RWPE2 (cell line): Measurements from ENCODE around the gene USP35.

ENCODE experiments used
- ATAC-seq: fragments of 200-7000 bp; cut with Tn5 transposase; 3 replicates; pipeline ENCODE4 v1.9.1; 2021; ENCODE audit warnings: low read depth
- DNase-seq: peaks from one replicate; pipeline ENCODE4 v3.0.0-alpha.2; 2020; ENCODE audit warnings: low spot score
- H3K27ac ChIP-seq: fragments of 450-650 bp; 2 replicates; pipeline ENCODE4 v1.5.1; 2017; ENCODE audit warnings: mild to moderate bottlenecking; ENCODE audit not compliant: poor library complexity, severe bottlenecking
- H3K27me3 ChIP-seq: fragments of 250-450 bp; sonication (Bioruptor Pico); 2 replicates; pipeline ENCODE4 v1.5.1; 2021; ENCODE audit warnings: mild to moderate bottlenecking, moderate library complexity; ENCODE audit not compliant: insufficient read depth, poor library complexity, severe bottlenecking
- H3K36me3 ChIP-seq: fragments of 250-450 bp; sonication (Bioruptor Pico); 2 replicates; pipeline ENCODE4 v1.5.1; 2020; ENCODE audit warnings: low read depth, mild to moderate bottlenecking, moderate library complexity
- H3K4me1 ChIP-seq: fragments of 250-450 bp; sonication (Bioruptor Pico); 2 replicates; pipeline ENCODE4 v1.5.1; 2021; ENCODE audit warnings: mild to moderate bottlenecking, moderate library complexity; ENCODE audit not compliant: insufficient read depth, poor library complexity, severe bottlenecking
- H3K4me3 ChIP-seq: fragments of 250-450 bp; sonication (Bioruptor Pico); 2 replicates; pipeline ENCODE4 v1.5.1; 2021; ENCODE audit warnings: mild to moderate bottlenecking, moderate library complexity; ENCODE audit not compliant: severe bottlenecking
- H3K9me3 ChIP-seq: fragments of 250-450 bp; sonication (Bioruptor Pico); 2 replicates; pipeline ENCODE4 v1.5.1; 2021; ENCODE audit warnings: mild to moderate bottlenecking, moderate library complexity; ENCODE audit not compliant: severe bottlenecking
- CTCF ChIP-seq: fragments of 450-650 bp; IDR thresholded peaks from one replicate; pipeline ENCODE4 v1.5.1; 2017; ENCODE audit warnings: mild to moderate bottlenecking, moderate library complexity; ENCODE audit not compliant: poor library complexity, severe bottlenecking

USP35 gene

GRCh38 chr11:78145511-78146025, 43.2 kb upstream of the USP35 start:
- H3K27ac ChIP-seq: no peak overlapping the region

GRCh38 chr11:78147807-78148206, 40.9 kb upstream of the USP35 start:
- Histone ChIP-seq H3K4me1 (no peaks in the 10 kb centered on the region), H3K9me3 (no peaks in the 10 kb centered on the region), H3K4me3 (no peak overlapping the region), H3K27ac (no peak overlapping the region), H3K36me3 (no peaks in the 10 kb centered on the region), H3K27me3 (no peaks in the 10 kb centered on the region)
- no peak for TF ChIP-seq CTCF
- no peak for DNase-seq
- no peak for ATAC-seq

More at GRCh38 chr11:78145511-78146025, 43.2 kb upstream of the USP35 start:
- DNase-seq (no peak), ATAC-seq (no peak)
- no peak for TF ChIP-seq CTCF
- no peaks in the 10 kb centered on the region for H3K4me1 ChIP-seq
- H3K9me3 ChIP-seq: no peaks in the 10 kb centered on the region
- H3K4me3 ChIP-seq: no peak overlapping the region
- H3K27me3 ChIP-seq: no peaks in the 10 kb centered on the region
- H3K36me3 ChIP-seq: 0 out of 2 replicates have a peak, but pooled peaks cover 3% of the 10 kb centered on the region

GRCh38 chr11:78149646-78150045, 39.1 kb upstream of the USP35 start:
- Histone ChIP-seq H3K36me3 (no peaks in the 10 kb centered on the region), H3K27me3 (no peaks in the 10 kb centered on the region), H3K27ac (no peak overlapping the region), H3K4me3 (no peak overlapping the region), H3K4me1 (no peaks in the 10 kb centered on the region), H3K9me3 (no peaks in the 10 kb centered on the region)
- no peak for DNase-seq
- peak; percentile 83 for ATAC-seq
- TF ChIP-seq CTCF: peak; percentile 37

- ATAC-seq (no peak), DNase-seq (no peak)
- Histone ChIP-seq H3K4me3 (no peak overlapping the region), H3K36me3 (no peaks in the 10 kb centered on the region), H3K27ac (no peak overlapping the region), H3K9me3 (no peaks in the 10 kb centered on the region), H3K27me3 (no peaks in the 10 kb centered on the region), H3K4me1 (no peaks in the 10 kb centered on the region)
- no peak for TF ChIP-seq CTCF
Observed at GRCh38 chr11:78150346-78150745, 38.4 kb upstream of the USP35 start.

- no peaks in the 10 kb centered on the region for H3K27me3 ChIP-seq
- ATAC-seq (no peak), DNase-seq (no peak)
- no peak for TF ChIP-seq CTCF
- H3K4me1 ChIP-seq: no peaks in the 10 kb centered on the region
- H3K4me3 ChIP-seq: no peak overlapping the region
- H3K27ac ChIP-seq: no peak overlapping the region
- H3K9me3 ChIP-seq: no peaks in the 10 kb centered on the region
- H3K36me3 ChIP-seq: no peaks in the 10 kb centered on the region
Observed at GRCh38 chr11:78150754-78151153, 38.0 kb upstream of the USP35 start.
